OCI-LY3 (cell line): ENCODE data around the gene JARID2.
A peak's percentile ranks its signal among the peaks of the same experiment; 100 is the strongest.

Experiments used
- H2AFZ ChIP-seq: fragments of 200-600, 300-600 bp; shearing (Covaris generic); 2 replicates; pipeline ENCODE4 v1.6.0; 2014; ENCODE audit warnings: antibody characterized with exemption, low read depth, low read length
- H3K27ac ChIP-seq: fragments of 200-600, 300-600 bp; sonication (generic); 2 replicates; pipeline ENCODE4 v1.5.1; 2014; ENCODE audit warnings: mild to moderate bottlenecking, low read length, moderate library complexity, mixed read lengths
- H3K27me3 ChIP-seq: fragments of 200-600, 300-600 bp; sonication (generic); 2 replicates; pipeline ENCODE4 v1.6.1; 2014; ENCODE audit warnings: low read depth, low read length, mixed read lengths
- H3K36me3 ChIP-seq: fragments of 200-600, 300-600 bp; sonication (generic); replicated peaks from 2 replicates; pipeline ENCODE3; 2014; ENCODE audit warnings: low read depth, low read length, mixed read lengths
- H3K4me1 ChIP-seq: fragments of 300-600, 200-600 bp; sonication (generic); 2 replicates; pipeline ENCODE4 v1.6.1; 2014; ENCODE audit warnings: low read length, mixed read lengths
- H3K4me2 ChIP-seq: fragments of 200-600, 300-600 bp; sonication (generic); 2 replicates; pipeline ENCODE4 v1.6.1; 2014; ENCODE audit warnings: low read length, mixed read lengths
- H3K4me3 ChIP-seq: fragments of 300-600, 200-600 bp; sonication (generic); 2 replicates; pipeline ENCODE4 v1.5.1; 2014; ENCODE audit warnings: antibody characterized with exemption, mild to moderate bottlenecking, low read length, moderate library complexity
- H3K79me2 ChIP-seq: fragments of 300-600, 200-600 bp; shearing (Covaris generic); 2 replicates; pipeline ENCODE4 v1.6.1; 2014; ENCODE audit warnings: mild to moderate bottlenecking, low read length, mixed read lengths
- H3K9ac ChIP-seq: fragments of 300-600, 200-600 bp; shearing (Covaris generic); 2 replicates; pipeline ENCODE4 v1.6.0; 2014; ENCODE audit warnings: mild to moderate bottlenecking, low read length, moderate library complexity
- H3K9me3 ChIP-seq: fragments of 200-600, 300-600 bp; shearing (Covaris generic); 2 replicates; pipeline ENCODE4 v1.6.1; 2014; ENCODE audit warnings: low read length, mixed read lengths; ENCODE audit not compliant: insufficient read depth
- H4K20me1 ChIP-seq: fragments of 200-600, 300-600 bp; sonication (generic); 2 replicates; pipeline ENCODE4 v1.6.1; 2016; ENCODE audit warnings: low read length, mixed read lengths; ENCODE audit not compliant: insufficient read depth
- EZH2phosphoT487 ChIP-seq: fragments of 200-600 bp; shearing (Covaris generic); IDR thresholded peaks from 2 replicates; pipeline ENCODE4 v1.6.1; 2018; ENCODE audit warnings: antibody characterized with exemption, mixed run types, low read depth
- TF ChIP-seq, protein P1 (sequence below): fragments of 200-600, 300-600 bp; sonication (generic); IDR thresholded peaks from 2 replicates; pipeline ENCODE4 v1.5.1; 2014; ENCODE audit warnings: antibody characterized with exemption, low read length, low read depth

JARID2 gene

DNA sequence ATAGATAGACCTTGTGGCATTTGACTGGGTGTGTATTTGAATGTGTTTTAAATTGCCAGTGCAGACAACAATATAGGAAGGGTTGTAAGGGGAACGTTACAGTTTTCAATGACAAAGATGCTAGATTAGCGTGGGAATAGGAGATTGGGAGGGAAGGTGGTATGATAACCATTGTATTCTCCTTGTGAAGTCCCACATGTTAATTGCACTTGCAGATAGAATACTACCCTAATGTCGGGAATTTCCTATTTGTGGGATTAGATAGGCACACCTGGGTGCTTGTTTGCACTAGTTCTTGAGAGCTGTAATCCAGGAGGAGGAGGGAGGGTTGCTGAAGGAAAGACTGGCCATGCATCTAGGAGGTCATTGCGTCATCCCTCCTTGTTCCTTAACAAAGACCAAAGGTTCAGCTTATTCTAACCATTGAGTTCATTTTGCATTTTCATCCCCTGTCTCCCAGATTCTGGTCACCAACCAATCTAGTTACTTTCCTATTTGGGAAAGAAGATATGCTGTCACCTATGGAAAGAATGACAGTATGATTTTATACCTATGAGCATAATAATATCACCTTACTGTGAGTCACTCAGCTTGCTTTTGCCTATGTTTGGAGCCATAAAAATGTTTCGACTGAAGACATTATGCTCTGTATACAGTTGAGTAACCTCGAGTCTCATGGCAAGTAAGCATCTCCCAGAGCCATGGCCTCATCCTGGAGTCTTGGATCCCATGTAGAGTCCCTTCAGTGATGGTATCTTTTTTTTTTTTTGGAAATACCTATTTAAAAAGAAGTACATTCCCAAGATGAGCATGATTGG is 215.5 kb downstream of the JARID2 start:
- Histone ChIP-seq H3K4me1 (peaks cover 16% of the 10 kb centered on the region), H3K9ac (no peak overlapping the region), H3K4me3 (no peak overlapping the region), H3K36me3 (no peaks in the 10 kb centered on the region), H3K9me3 (no peaks in the 10 kb centered on the region), H3K27me3 (no peaks in the 10 kb centered on the region), H3K4me2 (no peak overlapping the region), H4K20me1 (peaks cover 48% of the 10 kb centered on the region), H3K27ac (no peak overlapping the region), H2AFZ (no peak overlapping the region), H3K79me2 (peaks cover 39% of the 10 kb centered on the region)
- TF ChIP-seq EZH2phosphoT487, result no peak
- TF ChIP-seq, protein P1, sequence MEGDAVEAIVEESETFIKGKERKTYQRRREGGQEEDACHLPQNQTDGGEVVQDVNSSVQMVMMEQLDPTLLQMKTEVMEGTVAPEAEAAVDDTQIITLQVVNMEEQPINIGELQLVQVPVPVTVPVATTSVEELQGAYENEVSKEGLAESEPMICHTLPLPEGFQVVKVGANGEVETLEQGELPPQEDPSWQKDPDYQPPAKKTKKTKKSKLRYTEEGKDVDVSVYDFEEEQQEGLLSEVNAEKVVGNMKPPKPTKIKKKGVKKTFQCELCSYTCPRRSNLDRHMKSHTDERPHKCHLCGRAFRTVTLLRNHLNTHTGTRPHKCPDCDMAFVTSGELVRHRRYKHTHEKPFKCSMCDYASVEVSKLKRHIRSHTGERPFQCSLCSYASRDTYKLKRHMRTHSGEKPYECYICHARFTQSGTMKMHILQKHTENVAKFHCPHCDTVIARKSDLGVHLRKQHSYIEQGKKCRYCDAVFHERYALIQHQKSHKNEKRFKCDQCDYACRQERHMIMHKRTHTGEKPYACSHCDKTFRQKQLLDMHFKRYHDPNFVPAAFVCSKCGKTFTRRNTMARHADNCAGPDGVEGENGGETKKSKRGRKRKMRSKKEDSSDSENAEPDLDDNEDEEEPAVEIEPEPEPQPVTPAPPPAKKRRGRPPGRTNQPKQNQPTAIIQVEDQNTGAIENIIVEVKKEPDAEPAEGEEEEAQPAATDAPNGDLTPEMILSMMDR, result no peak

DNA sequence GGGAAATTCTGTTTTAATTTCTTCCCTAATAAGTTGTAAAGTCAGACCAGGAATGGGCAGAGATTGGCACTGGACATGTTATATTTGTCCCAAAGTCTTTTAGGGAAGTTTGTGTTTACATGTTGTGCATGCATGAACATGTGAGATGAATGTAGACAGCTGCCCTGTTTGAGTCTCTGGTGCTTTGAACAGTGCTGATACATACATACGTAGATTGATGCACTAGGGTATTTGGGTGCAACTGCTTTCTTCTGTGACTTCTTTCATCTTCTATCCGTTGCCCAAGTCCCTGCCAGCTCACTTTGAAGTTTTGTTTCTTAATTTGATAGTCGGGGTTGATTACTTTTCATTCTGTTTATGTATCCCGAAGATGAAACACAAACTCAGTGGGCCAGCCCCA is 216.4 kb downstream of the JARID2 start:
- peaks cover 44% of the 10 kb centered on the region for H3K79me2 ChIP-seq
- H3K9me3 ChIP-seq, result no peaks in the 10 kb centered on the region
- no peak overlapping the region for H3K27ac ChIP-seq
- H3K4me3 ChIP-seq, result no peak overlapping the region
- no peak overlapping the region for H3K4me2 ChIP-seq
- no peak overlapping the region for H2AFZ ChIP-seq
- TF ChIP-seq EZH2phosphoT487, result no peak
- TF ChIP-seq, protein P1, result no peak
- peaks cover 12% of the 10 kb centered on the region for H3K4me1 ChIP-seq
- H4K20me1 ChIP-seq, result peaks cover 53% of the 10 kb centered on the region
- H3K36me3 ChIP-seq, result no peaks in the 10 kb centered on the region
- H3K27me3 ChIP-seq, result no peaks in the 10 kb centered on the region
- H3K9ac ChIP-seq, result no peak overlapping the region

DNA sequence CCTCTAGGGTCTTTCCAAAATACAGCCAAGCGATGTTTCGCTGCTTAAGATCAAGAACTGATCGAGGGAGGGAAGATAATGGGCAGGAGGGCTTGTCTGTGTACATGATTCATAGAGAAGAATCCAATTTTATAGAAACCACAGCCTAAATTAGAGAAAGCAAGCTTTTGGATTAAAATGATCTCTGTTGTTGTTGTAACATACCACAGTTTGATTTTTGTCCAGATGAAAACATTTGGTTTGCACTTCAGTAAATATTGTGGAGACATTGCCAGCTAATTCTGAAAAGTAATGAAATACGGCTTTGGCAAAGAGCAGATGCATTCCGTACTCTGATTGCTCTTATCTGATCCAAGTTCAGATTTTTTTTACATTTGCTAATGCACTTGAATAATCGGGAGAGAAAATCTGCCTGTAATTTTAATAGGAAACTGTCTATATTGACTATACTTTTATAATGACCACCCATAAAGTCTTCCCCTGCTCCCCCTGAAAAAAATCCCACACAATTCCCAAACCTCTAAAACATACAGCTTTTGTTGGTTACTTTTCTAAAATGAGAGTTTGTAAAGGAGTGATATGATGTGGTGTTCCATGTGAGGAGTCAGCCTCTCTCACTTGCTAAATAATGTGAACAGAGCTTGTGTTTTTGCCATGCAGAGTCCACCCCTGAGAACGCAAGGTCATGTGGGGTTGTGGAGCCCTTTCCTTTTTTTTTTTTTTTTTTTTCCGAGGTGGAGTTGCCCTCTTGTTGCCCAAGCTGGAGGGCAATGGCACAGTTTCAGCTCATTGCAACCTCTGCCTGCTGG is 217.1 kb downstream of the JARID2 start:
- no peak overlapping the region for H3K27ac ChIP-seq
- no peaks in the 10 kb centered on the region for H3K36me3 ChIP-seq
- peaks cover 41% of the 10 kb centered on the region for H3K79me2 ChIP-seq
- H3K9ac ChIP-seq, result no peak overlapping the region
- H3K9me3 ChIP-seq, result no peaks in the 10 kb centered on the region
- no peak overlapping the region for H2AFZ ChIP-seq
- TF ChIP-seq, protein P1, result no peak
- TF ChIP-seq EZH2phosphoT487, result no peak
- no peak overlapping the region for H3K4me2 ChIP-seq
- H3K4me1 ChIP-seq, result peaks cover 5% of the 10 kb centered on the region
- no peak overlapping the region for H3K4me3 ChIP-seq
- H4K20me1 ChIP-seq, result peaks cover 46% of the 10 kb centered on the region
- H3K27me3 ChIP-seq, result no peaks in the 10 kb centered on the region

DNA sequence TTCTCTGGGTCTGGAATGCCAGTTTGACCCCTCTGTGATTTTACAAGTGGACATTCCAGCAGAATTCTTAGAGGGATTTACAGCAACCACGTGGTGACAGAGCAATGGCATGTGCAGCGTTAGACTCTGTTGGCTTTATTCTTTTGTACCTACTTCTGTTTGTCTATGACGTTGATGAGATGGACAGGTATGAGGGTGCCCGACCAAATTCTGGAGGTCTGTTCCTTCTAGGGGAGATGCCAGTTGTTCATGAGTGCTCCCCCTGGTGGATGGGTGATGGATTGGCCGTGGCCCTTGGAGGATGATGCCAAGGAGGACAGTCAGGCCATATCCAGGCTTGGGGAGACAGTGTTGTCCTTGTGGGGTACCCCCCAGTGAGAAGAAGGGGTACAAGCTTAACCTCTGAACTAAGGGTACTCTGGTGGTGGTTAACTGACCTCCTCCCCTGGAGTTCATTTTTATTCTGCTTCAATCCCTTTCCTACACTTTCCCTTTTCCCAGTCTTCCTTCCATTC is 218.4 kb downstream of the JARID2 start:
- Histone ChIP-seq H3K9me3 (no peaks in the 10 kb centered on the region), H4K20me1 (peaks cover 36% of the 10 kb centered on the region), H3K4me3 (no peak overlapping the region), H3K27ac (no peak overlapping the region), H2AFZ (no peak overlapping the region), H3K4me2 (no peak overlapping the region), H3K27me3 (no peaks in the 10 kb centered on the region), H3K4me1 (no peaks in the 10 kb centered on the region), H3K9ac (no peak overlapping the region), H3K79me2 (peaks cover 29% of the 10 kb centered on the region), H3K36me3 (no peaks in the 10 kb centered on the region)
- no peak for TF ChIP-seq EZH2phosphoT487
- TF ChIP-seq, protein P1, result peak; percentile 55
